ENCODE data around the gene PCSK5. TPM values are rescaled to one million over a fixed set of nuclear protein-coding genes. Genes with fewer than 3 reads are reported as not detected.

Gene PCSK5
- total and polyA plus RNA-seq, 2 experiments from 2014 or later = 59.1 to 71.7 TPM

DNA sequence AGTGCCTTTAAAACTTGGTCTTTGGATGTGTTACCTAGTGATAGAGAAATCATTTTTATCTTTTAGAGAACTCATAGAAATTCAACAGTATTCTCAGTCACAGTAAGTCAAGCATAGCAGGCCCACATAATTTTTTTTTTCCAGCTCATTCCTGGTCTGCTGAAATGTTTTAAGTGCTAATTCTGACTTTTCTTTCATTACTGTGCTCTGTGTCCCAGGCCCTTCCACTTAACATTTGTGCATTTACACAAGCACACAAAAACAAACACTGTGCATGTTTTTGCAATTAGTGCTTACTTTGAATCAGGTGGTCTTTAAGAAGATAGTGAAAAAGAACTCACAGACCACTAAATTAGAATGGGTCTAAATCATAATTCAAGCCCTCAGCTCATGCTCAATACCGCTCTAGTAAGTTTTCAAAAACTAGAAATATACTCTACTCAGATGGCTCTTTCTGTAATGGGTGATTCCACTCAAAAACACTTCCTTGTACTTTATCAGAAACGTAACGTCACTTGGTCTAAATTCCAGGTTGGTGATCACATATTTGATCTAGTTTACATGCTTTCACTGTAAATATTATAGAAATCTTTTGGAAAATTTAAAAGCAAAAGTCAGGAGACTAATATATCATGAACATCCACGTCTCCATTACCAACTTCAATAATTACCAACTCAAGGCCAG is 107.8 kb downstream of the PCSK5 start:
- no peaks in the 10 kb centered on the region for H3K9me3 ChIP-seq (ENCODE audit: low read depth)
- TF ChIP-seq EZH2 (IDR thresholded peaks at IDR 0.05; ENCODE audit: borderline replicate concordance) (no peak), EZH2phosphoT487 (IDR thresholded peaks at IDR 0.05; ENCODE audit: low read depth, severe bottlenecking, unreplicated experiment) (no peak)
- TF ChIP-seq, protein P1, sequence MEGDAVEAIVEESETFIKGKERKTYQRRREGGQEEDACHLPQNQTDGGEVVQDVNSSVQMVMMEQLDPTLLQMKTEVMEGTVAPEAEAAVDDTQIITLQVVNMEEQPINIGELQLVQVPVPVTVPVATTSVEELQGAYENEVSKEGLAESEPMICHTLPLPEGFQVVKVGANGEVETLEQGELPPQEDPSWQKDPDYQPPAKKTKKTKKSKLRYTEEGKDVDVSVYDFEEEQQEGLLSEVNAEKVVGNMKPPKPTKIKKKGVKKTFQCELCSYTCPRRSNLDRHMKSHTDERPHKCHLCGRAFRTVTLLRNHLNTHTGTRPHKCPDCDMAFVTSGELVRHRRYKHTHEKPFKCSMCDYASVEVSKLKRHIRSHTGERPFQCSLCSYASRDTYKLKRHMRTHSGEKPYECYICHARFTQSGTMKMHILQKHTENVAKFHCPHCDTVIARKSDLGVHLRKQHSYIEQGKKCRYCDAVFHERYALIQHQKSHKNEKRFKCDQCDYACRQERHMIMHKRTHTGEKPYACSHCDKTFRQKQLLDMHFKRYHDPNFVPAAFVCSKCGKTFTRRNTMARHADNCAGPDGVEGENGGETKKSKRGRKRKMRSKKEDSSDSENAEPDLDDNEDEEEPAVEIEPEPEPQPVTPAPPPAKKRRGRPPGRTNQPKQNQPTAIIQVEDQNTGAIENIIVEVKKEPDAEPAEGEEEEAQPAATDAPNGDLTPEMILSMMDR (IDR thresholded peaks at IDR 0.05; ENCODE audit: poor library complexity) = no peak
- H3K36me3 ChIP-seq (replicated peaks; ENCODE audit: insufficient read depth, low read depth) = no peaks in the 10 kb centered on the region
- no peak overlapping the region for H2AFZ ChIP-seq
- H3K27ac ChIP-seq = peak overlapping the region; percentile 87
- 82% methylated on average over 4 of the region's 4 CpGs for WGBS (ENCODE audit: low lambda C conversion rate, missing lambda C conversion rate)
- no peak for DNase-seq (ENCODE audit: low spot score)
- peaks cover 20% of the 10 kb centered on the region for H3K4me1 ChIP-seq (ENCODE audit: insufficient read depth)
- peak overlapping the region; percentile 34 for H3K4me2 ChIP-seq
- H4K20me1 ChIP-seq (ENCODE audit: insufficient read depth, poor library complexity, severe bottlenecking) = no peaks in the 10 kb centered on the region
- H3K79me2 ChIP-seq = peaks cover 43% of the 10 kb centered on the region
- no peak overlapping the region for H3K4me3 ChIP-seq
- H3K9me2 ChIP-seq (replicated peaks; ENCODE audit: insufficient read depth) = no peaks in the 10 kb centered on the region
- H3K27me3 ChIP-seq = no peaks in the 10 kb centered on the region

DNA sequence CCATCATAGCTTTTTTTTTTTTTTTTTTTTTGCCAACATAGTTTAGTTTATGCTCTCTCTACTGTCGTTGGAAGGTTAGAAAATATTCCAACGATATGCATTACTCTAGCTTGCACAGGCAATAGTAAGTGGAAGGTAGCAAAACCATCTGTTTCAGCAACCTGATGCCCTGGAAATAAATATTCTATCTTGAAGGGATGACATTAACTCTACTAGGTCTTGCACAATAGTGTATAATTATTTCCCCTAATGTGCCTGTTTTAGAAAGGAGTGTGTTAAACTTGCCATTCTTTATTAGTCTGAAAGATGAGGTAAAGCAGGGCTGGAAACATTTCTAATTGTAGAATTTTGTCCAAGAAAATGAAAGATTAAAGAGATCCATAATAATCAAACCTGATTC is 111.0 kb downstream of the PCSK5 start:
- H3K9me2 ChIP-seq (replicated peaks; ENCODE audit: insufficient read depth) = no peaks in the 10 kb centered on the region
- H3K27ac ChIP-seq = no peak overlapping the region
- H3K9me3 ChIP-seq (ENCODE audit: low read depth) = no peaks in the 10 kb centered on the region
- H3K4me2 ChIP-seq = no peak overlapping the region
- 79% methylated on average over 2 of the region's 2 CpGs for WGBS (ENCODE audit: low lambda C conversion rate, missing lambda C conversion rate)
- H3K4me1 ChIP-seq (ENCODE audit: insufficient read depth) = peaks cover 16% of the 10 kb centered on the region
- H3K36me3 ChIP-seq (replicated peaks; ENCODE audit: insufficient read depth, low read depth) = no peaks in the 10 kb centered on the region
- no peaks in the 10 kb centered on the region for H3K27me3 ChIP-seq
- no peak for DNase-seq (ENCODE audit: low spot score)
- H3K79me2 ChIP-seq = peaks cover 61% of the 10 kb centered on the region
- no peak overlapping the region for H2AFZ ChIP-seq
- H3K4me3 ChIP-seq = no peak overlapping the region
- H4K20me1 ChIP-seq (ENCODE audit: insufficient read depth, poor library complexity, severe bottlenecking) = no peaks in the 10 kb centered on the region
- no peak for TF ChIP-seq EZH2phosphoT487 (IDR thresholded peaks at IDR 0.05; ENCODE audit: low read depth, severe bottlenecking, unreplicated experiment)
- no peak for TF ChIP-seq EZH2 (IDR thresholded peaks at IDR 0.05; ENCODE audit: borderline replicate concordance)
- TF ChIP-seq, protein P1 (IDR thresholded peaks at IDR 0.05; ENCODE audit: poor library complexity) = no peak

DNA sequence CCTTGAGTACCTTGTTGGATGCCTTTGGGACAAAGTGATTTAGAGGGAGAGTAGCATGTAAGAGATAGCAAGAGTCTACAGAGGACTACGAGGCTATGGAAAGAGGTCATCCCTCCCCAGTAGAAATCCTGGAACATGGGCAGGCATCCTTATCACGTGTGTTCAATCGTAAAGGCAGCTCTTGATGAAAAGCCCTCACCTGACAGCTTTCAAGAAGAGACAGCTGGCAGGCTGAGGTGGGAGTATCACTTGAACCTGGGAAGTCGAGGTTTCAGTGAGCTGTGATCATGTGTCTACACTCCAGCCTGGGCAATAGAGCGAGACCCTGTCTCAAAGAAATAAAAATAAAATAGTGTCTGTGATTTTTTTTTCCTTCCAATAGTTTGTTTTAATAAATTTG is 112.6 kb downstream of the PCSK5 start:
- Histone ChIP-seq H4K20me1 (ENCODE audit: insufficient read depth, poor library complexity, severe bottlenecking) (no peaks in the 10 kb centered on the region), H3K9me2 (replicated peaks; ENCODE audit: insufficient read depth) (no peaks in the 10 kb centered on the region), H3K4me1 (ENCODE audit: insufficient read depth) (peaks cover 3% of the 10 kb centered on the region), H3K79me2 (peaks cover 75% of the 10 kb centered on the region), H3K4me2 (no peak overlapping the region), H2AFZ (no peak overlapping the region), H3K27me3 (no peaks in the 10 kb centered on the region), H3K4me3 (no peak overlapping the region), H3K27ac (no peak overlapping the region), H3K9me3 (ENCODE audit: low read depth) (no peaks in the 10 kb centered on the region), H3K36me3 (replicated peaks; ENCODE audit: insufficient read depth, low read depth) (no peaks in the 10 kb centered on the region)
- WGBS (ENCODE audit: low lambda C conversion rate, missing lambda C conversion rate) = 80% methylated on average over 5 of the region's 5 CpGs
- TF ChIP-seq, protein P1 (IDR thresholded peaks at IDR 0.05; ENCODE audit: poor library complexity) = no peak
- DNase-seq (ENCODE audit: low spot score) = no peak
